Cardiac muscle cell (in vitro differentiated cells and primary cell): ENCODE measurements around the gene PFKFB2. TPM values are rescaled to one million over a fixed set of nuclear protein-coding genes. Genes with fewer than 3 reads are reported as not detected.

Experiments
- DNase-seq, 2 donors: peaks; one replicate each; pipeline versions ENCODE4 v3.0.0 to v3.0.0-alpha.2; 2010 to 2017; ENCODE audit warnings: low read depth in 1 of 2, low spot score in 1 of 2
- H3K27ac ChIP-seq: fragments of 200-600 bp; sonication (generic); 2 replicates; pipeline ENCODE4 v1.5.1; 2016
- H3K27me3 ChIP-seq: fragments of 200-600 bp; sonication (generic); 2 replicates; pipeline ENCODE4 v1.6.0; 2016; ENCODE audit warnings: control low read depth
- H3K36me3 ChIP-seq: fragments of 200-600 bp; sonication (generic); 2 replicates; pipeline ENCODE4 v1.5.1; 2016; ENCODE audit warnings: control low read depth
- H3K4me1 ChIP-seq: fragments of 200-600 bp; sonication (generic); 2 replicates; pipeline ENCODE4 v1.8.1; 2017; ENCODE audit warnings: low read depth, mild to moderate bottlenecking, mixed run types
- H3K4me3 ChIP-seq: fragments of 200-600 bp; sonication (generic); 2 replicates; pipeline ENCODE4 v1.5.1; 2016; ENCODE audit warnings: mild to moderate bottlenecking
- H3K9me3 ChIP-seq: fragments of 200-600 bp; sonication (generic); 2 replicates; pipeline ENCODE4 v1.5.1; 2017; ENCODE audit warnings: low read depth, mild to moderate bottlenecking, control low read depth
- CTCF ChIP-seq: IDR thresholded peaks from 2 replicates; pipeline ENCODE4 v1.5.1; 2012; ENCODE audit warnings: low read depth, mild to moderate bottlenecking, low read length
- polyA plus RNA-seq: library from polyadenylated mRNA; unstranded; fragments of >200 nt; fragmentation: Nextera tagmentation; extraction: Ambion mirVana; gene quantifications from 2 replicates; pipeline ENCODE4 v1.2.1, GENCODE V29; 2016
- total RNA-seq: library from RNA; depleted of rRNA; stranded (reverse); fragments of >200 nt; gene quantifications from 2 replicates; pipeline ENCODE4 v1.2.3, GENCODE V29; 2016

Gene PFKFB2
- total and polyA plus RNA-seq, 2 experiments from 2014 or later, result 3.6 to 6.0 TPM

GRCh38 chr1:207048041-207048440 lies 5.0 kb upstream of the PFKFB2 start:
- H3K27ac ChIP-seq, result no peak overlapping the region
- peaks cover 23% of the 10 kb centered on the region for H3K4me1 ChIP-seq
- H3K9me3 ChIP-seq, result no peaks in the 10 kb centered on the region
- no peak for TF ChIP-seq CTCF
- H3K4me3 ChIP-seq, result no peak overlapping the region
- peaks cover 10% of the 10 kb centered on the region for H3K36me3 ChIP-seq
- no peak for DNase-seq
- H3K27me3 ChIP-seq, result no peaks in the 10 kb centered on the region

GRCh38 chr1:207049054-207049453 lies 4.0 kb upstream of the PFKFB2 start:
- H3K9me3 ChIP-seq, result no peaks in the 10 kb centered on the region
- H3K27me3 ChIP-seq, result no peaks in the 10 kb centered on the region
- no peak overlapping the region for H3K27ac ChIP-seq
- no peak for TF ChIP-seq CTCF
- H3K36me3 ChIP-seq, result peaks cover 10% of the 10 kb centered on the region
- H3K4me1 ChIP-seq, result peaks cover 23% of the 10 kb centered on the region
- DNase-seq, result no peak
- H3K4me3 ChIP-seq, result no peak overlapping the region

GRCh38 chr1:207049514-207049913 lies 3.6 kb upstream of the PFKFB2 start:
- Histone ChIP-seq H3K4me3 (peak overlapping the region; percentile 61), H3K4me1 (peaks cover 23% of the 10 kb centered on the region), H3K27ac (peak overlapping the region; percentile 36), H3K27me3 (no peaks in the 10 kb centered on the region), H3K9me3 (no peaks in the 10 kb centered on the region), H3K36me3 (peaks cover 10% of the 10 kb centered on the region)
- no peak for DNase-seq
- no peak for TF ChIP-seq CTCF

GRCh38 chr1:207049974-207050391 lies 3.1 kb upstream of the PFKFB2 start:
- peak overlapping the region; percentile 61 for H3K4me3 ChIP-seq
- H3K36me3 ChIP-seq, result peaks cover 10% of the 10 kb centered on the region
- no peaks in the 10 kb centered on the region for H3K9me3 ChIP-seq
- H3K27me3 ChIP-seq, result no peaks in the 10 kb centered on the region
- H3K4me1 ChIP-seq, result peaks cover 23% of the 10 kb centered on the region
- peak; percentile 83 for TF ChIP-seq CTCF
- peak overlapping the region; percentile 86 for H3K27ac ChIP-seq
- peak; percentile 59 to 64 for DNase-seq

GRCh38 chr1:207050480-207051190 lies 2.4 kb upstream of the PFKFB2 start:
- DNase-seq, result peak; percentile 94 to 95
- peaks cover 23% of the 10 kb centered on the region for H3K4me1 ChIP-seq
- H3K27me3 ChIP-seq, result no peaks in the 10 kb centered on the region
- H3K27ac ChIP-seq, result peak overlapping the region; percentile 86
- peak overlapping the region; percentile 61 for H3K4me3 ChIP-seq
- TF ChIP-seq CTCF, result no peak
- no peaks in the 10 kb centered on the region for H3K9me3 ChIP-seq
- H3K36me3 ChIP-seq, result peaks cover 10% of the 10 kb centered on the region
